GM12878 (cell line): ENCODE results near the gene CNRIP1. TPM values are rescaled to one million over a fixed set of nuclear protein-coding genes. Genes with fewer than 3 reads are reported as not detected.

Source experiments
- ATF3 ChIP-seq: IDR thresholded peaks from 2 replicates; pipeline ENCODE4 v1.6.1; 2011; ENCODE audit warnings: low read depth, mild to moderate bottlenecking, low read length, moderate library complexity, borderline replicate concordance; ENCODE audit errors: extremely low read depth
- BCL3 ChIP-seq: IDR thresholded peaks from 2 replicates; pipeline ENCODE4 v1.6.1; 2011; ENCODE audit warnings: borderline replicate concordance, low read depth, mild to moderate bottlenecking, moderate library complexity, low read length; ENCODE audit not compliant: insufficient read depth, poor library complexity, severe bottlenecking
- E4F1 ChIP-seq: fragments of 450-650 bp; IDR thresholded peaks from 2 replicates; pipeline ENCODE4 v1.6.1; 2018; ENCODE audit warnings: borderline replicate concordance, mild to moderate bottlenecking; ENCODE audit not compliant: partially characterized antibody
- EZH2 ChIP-seq: IDR thresholded peaks from 2 replicates; pipeline ENCODE4 v1.6.1; 2012; ENCODE audit warnings: low read depth, mild to moderate bottlenecking, control low read depth, inconsistent platforms, low read length, borderline replicate concordance; ENCODE audit not compliant: control insufficient read depth
- FOXK2 ChIP-seq: fragments of 450-650 bp; IDR thresholded peaks from 2 replicates; pipeline ENCODE4 v1.6.1; 2017; ENCODE audit warnings: mild to moderate bottlenecking, moderate library complexity
- IKZF1 ChIP-seq: fragments of 450-650 bp; conservative IDR thresholded peaks from 2 replicates; pipeline ENCODE4 v1.6.1; 2017; ENCODE audit warnings: antibody characterized with exemption, mild to moderate bottlenecking
- KAT2A ChIP-seq: conservative IDR thresholded peaks from 2 replicates; pipeline ENCODE4 v1.6.1; 2011; ENCODE audit warnings: low read depth, low read length; ENCODE audit not compliant: control insufficient read depth
- MEF2A ChIP-seq: IDR thresholded peaks from 2 replicates; pipeline ENCODE4 v1.6.1; 2011; ENCODE audit warnings: low read depth, mild to moderate bottlenecking, low read length, moderate library complexity; ENCODE audit not compliant: insufficient read depth
- NBN ChIP-seq: fragments of 450-650 bp; IDR thresholded peaks from 2 replicates; pipeline ENCODE4 v1.6.1; 2016
- RELB ChIP-seq: fragments of 450-650 bp; IDR thresholded peaks from 2 replicates; pipeline ENCODE4 v1.6.1; 2017; ENCODE audit warnings: low read depth, mild to moderate bottlenecking, moderate library complexity
- SIN3A ChIP-seq: IDR thresholded peaks from 2 replicates; pipeline ENCODE4 v1.6.1; 2012; ENCODE audit warnings: low read depth, low read length, improper control_type of control experiment
- SREBF1 ChIP-seq: IDR thresholded peaks from 2 replicates; pipeline ENCODE4 v1.6.1; 2012; ENCODE audit warnings: mild to moderate bottlenecking, low read length
- polyA plus RNA-seq, 11 experiments: library from polyadenylated mRNA; depleted of rRNA in 4 of 11; unstranded in 6 of 11; stranded (reverse) in 5 of 11; fragments of >200 nt; fragmentation: Nextera tagmentation in 4 of 11; fragmentation: Illumina TruSeq in 1 of 11; extraction: Ambion mirVana in 4 of 11; extraction: Trizol in 1 of 11; gene quantifications; 1 replicate in 1 of 11; 2 replicates in 10 of 11; pipeline versions ENCODE4 v1.2.1 to v1.2.3, GENCODE V29; 2011 to 2016; ENCODE audit warnings: inconsistent platforms in 2 of 11, missing spikeins in 2 of 11, low read depth in 1 of 11
- total RNA-seq, 4 experiments: library from RNA; depleted of rRNA in 3 of 4; stranded (reverse); fragments of >200 nt in 3 of 4; fragmentation: Illumina TruSeq in 1 of 4; extraction: Trizol in 1 of 4; gene quantifications; 2 replicates each; pipeline versions ENCODE4 v1.2.1 to v1.2.3, GENCODE V29; 2013 to 2021
- TF ChIP-seq, protein P1 (sequence below): fragments of 450-650 bp; IDR thresholded peaks from 2 replicates; pipeline ENCODE4 v1.6.1; 2017; ENCODE audit warnings: mild to moderate bottlenecking, moderate library complexity
- TF ChIP-seq, protein P2 (sequence below): IDR thresholded peaks from 2 replicates; pipeline ENCODE4 v1.6.1; 2012; ENCODE audit warnings: low read depth, low read length, improper control_type of control experiment
- TF ChIP-seq, protein P3 (sequence below): fragments of 450-650 bp; IDR thresholded peaks from 2 replicates; pipeline ENCODE4 v1.6.1; 2017; ENCODE audit warnings: borderline replicate concordance

Gene CNRIP1
- total and polyA plus RNA-seq, 10 of the 15 experiments (the other 5 are each of a cell fraction or from before 2014, with no cell fraction given): not detected

DNA sequence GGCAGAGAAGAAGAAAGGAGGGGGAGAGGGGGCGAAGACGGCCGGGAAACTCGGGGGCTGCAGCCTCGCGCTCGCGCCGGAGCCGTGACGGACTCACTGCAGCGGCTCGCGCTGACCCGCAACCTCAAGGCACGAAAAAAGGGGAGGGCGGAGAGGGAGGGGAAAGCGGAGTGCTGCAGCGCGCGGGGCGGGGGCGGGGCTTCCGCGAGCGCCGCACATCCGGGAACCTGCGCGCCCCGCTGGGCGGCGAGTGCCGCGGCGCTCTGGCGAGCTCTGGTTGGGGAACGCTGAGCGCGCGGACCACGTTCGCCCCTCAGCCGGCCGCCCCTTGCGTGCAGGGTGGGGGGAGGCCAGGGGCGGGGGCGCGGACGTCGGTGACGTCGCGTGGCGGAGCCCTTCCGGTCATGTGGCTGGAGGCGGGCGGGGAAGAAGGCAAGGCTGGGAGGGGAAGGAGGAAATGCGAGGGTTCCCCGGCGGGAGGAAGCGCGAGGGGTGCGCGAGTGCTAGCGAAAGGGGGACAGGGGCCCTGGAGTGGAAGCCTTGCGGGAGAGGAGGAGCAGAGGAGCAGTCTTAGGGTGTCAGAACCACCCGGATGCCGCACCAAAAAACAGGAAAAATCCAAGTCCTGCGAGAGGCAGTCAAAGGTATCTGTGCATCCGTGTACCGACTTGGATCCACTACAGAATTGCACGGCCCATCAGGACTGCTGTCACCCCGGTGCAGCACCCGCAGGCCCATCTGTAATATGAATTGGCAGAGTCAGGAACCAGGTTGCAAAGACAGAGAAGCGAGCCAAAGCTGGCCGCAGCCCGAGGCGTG lies 67.1 kb downstream of the CNRIP1 start, which contains the start of gene PPP3R1 (continued):
- TF ChIP-seq, protein P1, sequence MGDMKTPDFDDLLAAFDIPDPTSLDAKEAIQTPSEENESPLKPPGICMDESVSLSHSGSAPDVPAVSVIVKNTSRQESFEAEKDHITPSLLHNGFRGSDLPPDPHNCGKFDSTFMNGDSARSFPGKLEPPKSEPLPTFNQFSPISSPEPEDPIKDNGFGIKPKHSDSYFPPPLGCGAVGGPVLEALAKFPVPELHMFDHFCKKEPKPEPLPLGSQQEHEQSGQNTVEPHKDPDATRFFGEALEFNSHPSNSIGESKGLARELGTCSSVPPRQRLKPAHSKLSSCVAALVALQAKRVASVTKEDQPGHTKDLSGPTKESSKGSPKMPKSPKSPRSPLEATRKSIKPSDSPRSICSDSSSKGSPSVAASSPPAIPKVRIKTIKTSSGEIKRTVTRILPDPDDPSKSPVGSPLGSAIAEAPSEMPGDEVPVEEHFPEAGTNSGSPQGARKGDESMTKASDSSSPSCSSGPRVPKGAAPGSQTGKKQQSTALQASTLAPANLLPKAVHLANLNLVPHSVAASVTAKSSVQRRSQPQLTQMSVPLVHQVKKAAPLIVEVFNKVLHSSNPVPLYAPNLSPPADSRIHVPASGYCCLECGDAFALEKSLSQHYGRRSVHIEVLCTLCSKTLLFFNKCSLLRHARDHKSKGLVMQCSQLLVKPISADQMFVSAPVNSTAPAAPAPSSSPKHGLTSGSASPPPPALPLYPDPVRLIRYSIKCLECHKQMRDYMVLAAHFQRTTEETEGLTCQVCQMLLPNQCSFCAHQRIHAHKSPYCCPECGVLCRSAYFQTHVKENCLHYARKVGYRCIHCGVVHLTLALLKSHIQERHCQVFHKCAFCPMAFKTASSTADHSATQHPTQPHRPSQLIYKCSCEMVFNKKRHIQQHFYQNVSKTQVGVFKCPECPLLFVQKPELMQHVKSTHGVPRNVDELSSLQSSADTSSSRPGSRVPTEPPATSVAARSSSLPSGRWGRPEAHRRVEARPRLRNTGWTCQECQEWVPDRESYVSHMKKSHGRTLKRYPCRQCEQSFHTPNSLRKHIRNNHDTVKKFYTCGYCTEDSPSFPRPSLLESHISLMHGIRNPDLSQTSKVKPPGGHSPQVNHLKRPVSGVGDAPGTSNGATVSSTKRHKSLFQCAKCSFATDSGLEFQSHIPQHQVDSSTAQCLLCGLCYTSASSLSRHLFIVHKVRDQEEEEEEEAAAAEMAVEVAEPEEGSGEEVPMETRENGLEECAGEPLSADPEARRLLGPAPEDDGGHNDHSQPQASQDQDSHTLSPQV: no peak
- TF ChIP-seq, protein P2, sequence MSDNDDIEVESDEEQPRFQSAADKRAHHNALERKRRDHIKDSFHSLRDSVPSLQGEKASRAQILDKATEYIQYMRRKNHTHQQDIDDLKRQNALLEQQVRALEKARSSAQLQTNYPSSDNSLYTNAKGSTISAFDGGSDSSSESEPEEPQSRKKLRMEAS: peak; percentile 83; the same call in 1 of the 2 replicates
- TF ChIP-seq SIN3A: peak; percentile 54; the same call in 1 of the 2 replicates
- TF ChIP-seq IKZF1: peak; percentile 74
- TF ChIP-seq, protein P3, sequence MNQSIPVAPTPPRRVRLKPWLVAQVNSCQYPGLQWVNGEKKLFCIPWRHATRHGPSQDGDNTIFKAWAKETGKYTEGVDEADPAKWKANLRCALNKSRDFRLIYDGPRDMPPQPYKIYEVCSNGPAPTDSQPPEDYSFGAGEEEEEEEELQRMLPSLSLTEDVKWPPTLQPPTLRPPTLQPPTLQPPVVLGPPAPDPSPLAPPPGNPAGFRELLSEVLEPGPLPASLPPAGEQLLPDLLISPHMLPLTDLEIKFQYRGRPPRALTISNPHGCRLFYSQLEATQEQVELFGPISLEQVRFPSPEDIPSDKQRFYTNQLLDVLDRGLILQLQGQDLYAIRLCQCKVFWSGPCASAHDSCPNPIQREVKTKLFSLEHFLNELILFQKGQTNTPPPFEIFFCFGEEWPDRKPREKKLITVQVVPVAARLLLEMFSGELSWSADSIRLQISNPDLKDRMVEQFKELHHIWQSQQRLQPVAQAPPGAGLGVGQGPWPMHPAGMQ: no peak
- TF ChIP-seq MEF2A: 0 out of 2 replicates have a peak, but pooled peaks have one; percentile 50
- TF ChIP-seq FOXK2: no peak
- TF ChIP-seq ATF3: peak; percentile 49; the same call in 1 of the 2 replicates
- peak; percentile 48; the same call in 1 of the 2 replicates for TF ChIP-seq RELB
- peak; percentile 70 for TF ChIP-seq NBN
- no peak for TF ChIP-seq EZH2
- TF ChIP-seq E4F1: peak; percentile 84
- peak; percentile 34 for TF ChIP-seq BCL3
- TF ChIP-seq KAT2A: no peak
- no peak for TF ChIP-seq SREBF1
